Mammary epithelial cell (primary cell): ENCODE results near the gene NSD1.

Experiments
- EZH2 ChIP-seq: IDR thresholded peaks from 2 replicates; pipeline ENCODE4 v1.6.1; 2012; ENCODE audit warnings: low read length, inconsistent platforms, borderline replicate concordance
- TF ChIP-seq, protein P1 (sequence below), 2 donors: IDR thresholded peaks in 1 of 2; conservative IDR thresholded peaks in 1 of 2; 2 replicates each; pipeline ENCODE4 v1.5.1; 2011 to 2012; ENCODE audit warnings: inconsistent platforms in 2 of 2, low read length in 2 of 2, mild to moderate bottlenecking in 2 of 2, control low read depth in 1 of 2, low read depth in 1 of 2; ENCODE audit not compliant: insufficient read depth in 1 of 2; ENCODE audit errors: extremely low read depth in 1 of 2

- TF ChIP-seq, protein P1, sequence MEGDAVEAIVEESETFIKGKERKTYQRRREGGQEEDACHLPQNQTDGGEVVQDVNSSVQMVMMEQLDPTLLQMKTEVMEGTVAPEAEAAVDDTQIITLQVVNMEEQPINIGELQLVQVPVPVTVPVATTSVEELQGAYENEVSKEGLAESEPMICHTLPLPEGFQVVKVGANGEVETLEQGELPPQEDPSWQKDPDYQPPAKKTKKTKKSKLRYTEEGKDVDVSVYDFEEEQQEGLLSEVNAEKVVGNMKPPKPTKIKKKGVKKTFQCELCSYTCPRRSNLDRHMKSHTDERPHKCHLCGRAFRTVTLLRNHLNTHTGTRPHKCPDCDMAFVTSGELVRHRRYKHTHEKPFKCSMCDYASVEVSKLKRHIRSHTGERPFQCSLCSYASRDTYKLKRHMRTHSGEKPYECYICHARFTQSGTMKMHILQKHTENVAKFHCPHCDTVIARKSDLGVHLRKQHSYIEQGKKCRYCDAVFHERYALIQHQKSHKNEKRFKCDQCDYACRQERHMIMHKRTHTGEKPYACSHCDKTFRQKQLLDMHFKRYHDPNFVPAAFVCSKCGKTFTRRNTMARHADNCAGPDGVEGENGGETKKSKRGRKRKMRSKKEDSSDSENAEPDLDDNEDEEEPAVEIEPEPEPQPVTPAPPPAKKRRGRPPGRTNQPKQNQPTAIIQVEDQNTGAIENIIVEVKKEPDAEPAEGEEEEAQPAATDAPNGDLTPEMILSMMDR (conservative IDR thresholded peaks at IDR 0.05 in 1 of 2, IDR thresholded peaks at IDR 0.05 in 1 of 2; ENCODE audit: extremely low read depth in 1 of 2, insufficient read depth in 1 of 2, low read depth in 1 of 2, low read length in 2 of 2) = no peak
- no peak for TF ChIP-seq EZH2
These were observed 41.1 kb upstream of the NSD1 start for GRCh38 chr5:177092178-177093081.
